UCSD-AML1 (cell line): Measurements from ENCODE around the gene ACOT12.
"Not testable (repeated sequence)": the region's sequence is repeated elsewhere in the genome, so short reads cannot be mapped to it uniquely, and the experiment has no call there.

Source experiments
- DNase-seq: peaks from one replicate; lab custom pipeline; 2025; ENCODE audit not compliant: unreplicated experiment; lab: John Stamatoyannopoulos, UW

ACOT12 gene

GRCh38 chr5:81393783-81394718 is at the start of gene ACOT12:
ACOT12 (minus strand) TSS chr5:81394134; CDS start chr5:81394114, 20 bp downstream.
- DNase-seq: no peak

- no peak for DNase-seq
These were observed 41.1 kb upstream of the ACOT12 start for GRCh38 chr5:81435023-81435422.

- no peak for DNase-seq
These were observed 36.1 kb upstream of the ACOT12 start for GRCh38 chr5:81429985-81430384.

GRCh38 chr5:81429363-81429762 is 35.4 kb upstream of the ACOT12 start:
- DNase-seq: no peak

- DNase-seq: no peak
These were observed 34.9 kb upstream of the ACOT12 start for GRCh38 chr5:81428861-81429260.

- no peak for DNase-seq
These were observed 34.5 kb upstream of the ACOT12 start for GRCh38 chr5:81428446-81428845.

GRCh38 chr5:81427566-81427965 is 33.6 kb upstream of the ACOT12 start:
- no peak for DNase-seq

- DNase-seq: no peak
These were observed 32.6 kb upstream of the ACOT12 start for GRCh38 chr5:81426359-81427030.

- peak; percentile 9 for DNase-seq
These were observed 31.6 kb upstream of the ACOT12 start for GRCh38 chr5:81425569-81425968.

- no peak for DNase-seq
These were observed 30.8 kb upstream of the ACOT12 start for GRCh38 chr5:81424728-81425127.

- DNase-seq: no peak
These were observed 28.7 kb upstream of the ACOT12 start for GRCh38 chr5:81422671-81423070.

GRCh38 chr5:81420039-81420667 is 26.2 kb upstream of the ACOT12 start:
- no peak for DNase-seq

GRCh38 chr5:81418606-81419005 is 24.7 kb upstream of the ACOT12 start:
- DNase-seq: no peak

GRCh38 chr5:81417052-81417451 is 23.1 kb upstream of the ACOT12 start:
- DNase-seq: no peak

- no peak for DNase-seq
These were observed 16.0 kb upstream of the ACOT12 start for GRCh38 chr5:81409896-81410295.

GRCh38 chr5:81409361-81409760 is 15.4 kb upstream of the ACOT12 start:
- no peak for DNase-seq

- no peak for DNase-seq
These were observed 14.6 kb upstream of the ACOT12 start for GRCh38 chr5:81408496-81408895.

- not testable (repeated sequence) for DNase-seq
These were observed 13.9 kb upstream of the ACOT12 start for GRCh38 chr5:81407811-81408210.

- DNase-seq: no peak
These were observed 11.4 kb upstream of the ACOT12 start for GRCh38 chr5:81405126-81405891.

GRCh38 chr5:81402192-81402930 is 8.4 kb upstream of the ACOT12 start:
- no peak for DNase-seq
